GM12865 (cell line): ENCODE data around the gene DSPP.

ENCODE experiments used
- DNase-seq: peaks from one replicate; pipeline ENCODE4 v3.0.0; 2010; ENCODE audit warnings: low read depth
- H3K4me3 ChIP-seq: 2 replicates; pipeline ENCODE4 v1.5.1; 2011; ENCODE audit warnings: mild to moderate bottlenecking, low read depth, low read length, control low read depth
- TF ChIP-seq, protein P1 (sequence below): IDR thresholded peaks from 2 replicates; pipeline ENCODE4 v1.5.1; 2011; ENCODE audit warnings: low read length, control low read depth, low read depth, inconsistent platforms; ENCODE audit not compliant: insufficient read depth; ENCODE audit errors: missing control alignments

DSPP gene

DNA sequence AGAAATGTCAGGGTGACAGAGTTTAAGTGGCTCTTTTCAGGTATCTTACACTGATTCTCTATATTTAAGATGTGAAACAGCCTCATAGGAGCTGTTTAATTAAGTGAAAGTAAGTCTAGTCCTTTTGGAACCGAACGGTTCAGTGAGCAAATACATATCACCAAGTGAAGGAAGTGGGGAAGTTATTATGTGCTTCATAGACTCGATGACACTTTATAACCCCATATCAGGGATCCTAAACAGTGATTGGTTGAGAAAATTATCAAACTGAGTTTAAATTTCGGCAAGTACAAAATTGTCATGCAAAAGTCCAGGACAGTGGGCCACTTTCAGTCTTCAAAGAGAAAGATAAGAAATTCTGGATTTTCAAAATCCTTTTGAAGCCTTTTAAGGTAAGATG is at the start of gene DSPP:
DSPP (plus strand) TSS at position 301 of the 400 bp plus-strand sequence. CDS start 2,380 bp downstream, outside the sequence.
- no peak within 1 kb of the TSS for H3K4me3 ChIP-seq
- TF ChIP-seq, protein P1, sequence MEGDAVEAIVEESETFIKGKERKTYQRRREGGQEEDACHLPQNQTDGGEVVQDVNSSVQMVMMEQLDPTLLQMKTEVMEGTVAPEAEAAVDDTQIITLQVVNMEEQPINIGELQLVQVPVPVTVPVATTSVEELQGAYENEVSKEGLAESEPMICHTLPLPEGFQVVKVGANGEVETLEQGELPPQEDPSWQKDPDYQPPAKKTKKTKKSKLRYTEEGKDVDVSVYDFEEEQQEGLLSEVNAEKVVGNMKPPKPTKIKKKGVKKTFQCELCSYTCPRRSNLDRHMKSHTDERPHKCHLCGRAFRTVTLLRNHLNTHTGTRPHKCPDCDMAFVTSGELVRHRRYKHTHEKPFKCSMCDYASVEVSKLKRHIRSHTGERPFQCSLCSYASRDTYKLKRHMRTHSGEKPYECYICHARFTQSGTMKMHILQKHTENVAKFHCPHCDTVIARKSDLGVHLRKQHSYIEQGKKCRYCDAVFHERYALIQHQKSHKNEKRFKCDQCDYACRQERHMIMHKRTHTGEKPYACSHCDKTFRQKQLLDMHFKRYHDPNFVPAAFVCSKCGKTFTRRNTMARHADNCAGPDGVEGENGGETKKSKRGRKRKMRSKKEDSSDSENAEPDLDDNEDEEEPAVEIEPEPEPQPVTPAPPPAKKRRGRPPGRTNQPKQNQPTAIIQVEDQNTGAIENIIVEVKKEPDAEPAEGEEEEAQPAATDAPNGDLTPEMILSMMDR: no peak
- DNase-seq: no peak

DNA sequence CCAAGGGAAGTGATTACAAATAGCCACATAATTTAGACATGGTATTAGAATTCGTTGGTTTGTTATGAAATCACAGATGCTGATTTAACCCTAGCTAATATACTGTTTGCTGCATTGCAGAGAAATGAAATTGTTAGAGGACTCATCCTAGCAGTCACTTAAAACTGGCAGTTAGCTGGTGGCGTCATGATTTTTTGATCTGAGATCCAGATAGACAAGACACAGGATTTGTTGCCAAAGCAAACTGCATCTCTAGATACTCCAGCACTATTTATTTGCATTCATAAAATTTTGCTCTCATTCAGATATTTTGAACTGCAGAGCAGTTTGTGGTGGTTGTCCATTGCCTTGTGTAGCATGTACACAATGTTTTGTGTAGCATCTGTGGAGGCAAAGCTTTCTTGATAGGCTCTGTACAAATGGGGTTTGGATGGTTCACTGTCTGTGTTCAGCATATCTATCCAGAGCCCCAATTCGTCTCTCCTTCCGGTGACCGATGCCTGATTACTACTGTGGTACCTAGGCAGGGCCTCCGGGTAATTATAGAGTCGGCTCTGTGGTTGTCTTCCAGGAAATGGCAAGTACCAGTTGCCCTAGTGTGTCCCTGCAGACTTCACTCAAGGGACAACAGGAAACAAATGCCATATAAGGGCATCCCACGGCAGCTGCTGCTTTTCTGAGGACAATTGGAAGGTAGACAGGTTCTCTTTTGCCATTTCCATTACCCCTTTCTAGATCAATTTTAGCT is 49.1 kb upstream of the DSPP start:
- TF ChIP-seq, protein P1: no peak
- peak; percentile 83 for DNase-seq
- H3K4me3 ChIP-seq: no peak overlapping the region

DNA sequence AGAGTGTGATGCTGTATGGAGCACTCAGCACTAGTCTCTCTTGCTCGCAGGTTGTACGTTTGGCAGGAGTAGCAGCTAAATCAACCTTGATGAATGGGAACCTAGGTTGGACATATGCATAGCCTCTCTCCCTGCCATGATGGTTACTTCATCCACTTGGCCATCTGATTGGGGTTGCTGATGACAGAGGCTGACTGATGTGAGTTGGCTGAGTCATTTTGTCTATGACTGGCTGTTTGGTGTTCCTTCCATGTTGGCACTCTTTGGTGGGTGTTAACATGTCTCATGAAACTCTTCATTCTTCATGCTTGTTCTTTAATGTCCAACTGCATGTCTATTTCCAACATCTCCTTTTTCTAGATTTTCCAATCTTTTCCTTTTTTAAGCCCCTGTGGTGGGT is 47.5 kb upstream of the DSPP start:
- TF ChIP-seq, protein P1: no peak
- no peak for DNase-seq
- H3K4me3 ChIP-seq: no peak overlapping the region

DNA sequence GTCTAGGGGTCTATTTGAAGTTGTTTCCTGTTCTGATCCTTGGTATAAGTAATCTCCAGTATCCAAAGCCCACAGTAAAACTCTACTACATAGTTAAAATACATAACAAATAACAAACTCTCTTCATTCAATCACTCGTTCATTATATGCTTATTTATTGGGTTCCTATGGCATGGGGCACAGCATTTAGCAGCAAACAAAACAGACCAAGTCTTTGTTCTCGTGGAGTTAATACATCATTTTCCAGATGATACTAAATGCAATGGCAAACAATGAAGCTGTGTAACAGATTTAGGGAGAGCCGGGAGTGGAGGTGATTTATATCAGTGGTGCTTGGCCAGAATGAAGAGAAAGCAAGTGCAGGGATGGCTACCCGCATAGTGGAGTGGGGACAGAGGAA is 42.6 kb upstream of the DSPP start:
- TF ChIP-seq, protein P1: no peak
- no peak for DNase-seq
- no peak overlapping the region for H3K4me3 ChIP-seq

DNA sequence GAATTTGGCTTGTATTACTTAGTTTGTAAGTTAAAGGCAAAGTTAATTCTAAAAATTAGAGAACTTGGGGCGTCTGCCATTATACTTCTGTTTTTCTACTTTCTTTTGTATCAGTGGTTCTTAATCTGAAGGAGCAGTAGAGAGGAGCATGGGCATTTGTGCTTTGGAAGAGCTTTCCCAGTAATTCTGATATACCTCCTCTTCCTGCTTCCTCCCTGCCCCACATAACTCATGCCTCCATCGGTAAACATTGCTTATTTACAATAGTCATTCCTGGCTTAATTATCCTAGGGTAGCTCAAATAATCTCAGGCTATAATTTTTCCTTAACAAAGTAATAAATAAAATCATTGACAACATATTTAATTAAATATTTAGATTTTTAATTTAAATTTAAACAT is 42.1 kb upstream of the DSPP start:
- TF ChIP-seq, protein P1: no peak
- no peak overlapping the region for H3K4me3 ChIP-seq
- no peak for DNase-seq

DNA sequence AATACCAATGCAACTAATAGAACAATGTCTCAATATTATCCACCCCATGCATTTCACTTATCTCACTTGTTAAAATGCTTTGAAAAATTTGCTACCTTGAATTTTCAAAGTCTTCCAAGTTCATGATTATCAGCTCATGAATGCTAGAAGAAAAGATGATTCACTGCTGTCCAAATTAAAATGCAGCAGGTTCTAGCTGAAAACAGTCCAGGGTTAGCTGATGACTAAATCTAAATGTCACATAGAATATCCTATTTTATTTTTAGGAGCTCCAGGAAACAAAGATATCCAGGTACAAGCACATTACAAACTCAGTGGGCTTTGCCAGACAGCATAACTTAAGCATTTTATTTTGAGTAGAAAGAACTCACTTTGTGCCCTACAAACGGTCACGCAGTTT is 41.1 kb upstream of the DSPP start:
- TF ChIP-seq, protein P1: no peak
- no peak for DNase-seq
- no peak overlapping the region for H3K4me3 ChIP-seq
